GM12801 (cell line): ENCODE results near the gene SURF4.

Experiments
- CTCF ChIP-seq: IDR thresholded peaks from one replicate; pipeline ENCODE4 v1.5.1; 2011; ENCODE audit warnings: control low read depth; ENCODE audit not compliant: insufficient read length; ENCODE audit errors: extremely low read depth

Gene SURF4

GRCh38 chr9:133375116-133375723, 640 bp downstream of the SURF4 start:
- TF ChIP-seq CTCF = no peak

GRCh38 chr9:133374612-133375115, 1.2 kb downstream of the SURF4 start:
- no peak for TF ChIP-seq CTCF

- no peak for TF ChIP-seq CTCF
Observed at GRCh38 chr9:133372144-133372543, 3.7 kb downstream of the SURF4 start.

- no peak for TF ChIP-seq CTCF
Observed at GRCh38 chr9:133371261-133371711, 4.6 kb downstream of the SURF4 start.

GRCh38 chr9:133370685-133371084, 5.2 kb downstream of the SURF4 start:
- no peak for TF ChIP-seq CTCF

- no peak for TF ChIP-seq CTCF
Observed at GRCh38 chr9:133369933-133370332, 5.9 kb downstream of the SURF4 start.

- TF ChIP-seq CTCF = no peak
Observed at GRCh38 chr9:133369422-133369821, 6.4 kb downstream of the SURF4 start.
